ENCODE results near the gene ISCU. TPM values are rescaled to one million over a fixed set of nuclear protein-coding genes. Genes with fewer than 3 reads are reported as not detected.
"Not testable (repeated sequence)": the region's sequence is repeated elsewhere in the genome, so short reads cannot be mapped to it uniquely, and the experiment has no call there.

The ISCU gene
- total and polyA plus RNA-seq, 4 donors = 86.2 to 132 (median 94.3) TPM

- H3K36me3 ChIP-seq (ENCODE audit: control insufficient read depth in 4 of 4, insufficient read depth in 4 of 4, low read length in 4 of 4) = peaks cover 10 to 44% (median 23%) of the 10 kb centered on the region in 4 donors
- H3K27me3 ChIP-seq (ENCODE audit: control insufficient read depth in 3 of 3, insufficient read depth in 3 of 3, low read length in 2 of 3) = no peaks in the 10 kb centered on the region
- WGBS, 2 donors = 69 to 75% methylated on average over 7 of the region's 7 CpGs
- ATAC-seq (ENCODE audit: insufficient read depth, low FRiP score) (no peak), DNase-seq (no peak)
- H3K9me3 ChIP-seq (ENCODE audit: control insufficient read depth in 4 of 4, insufficient read depth in 3 of 4, low read length in 3 of 4) = no peaks in the 10 kb centered on the region
- H3K9ac ChIP-seq (ENCODE audit: insufficient read depth in 1 of 2, low read length in 2 of 2) = no peak overlapping the region
- TF ChIP-seq, protein P1, sequence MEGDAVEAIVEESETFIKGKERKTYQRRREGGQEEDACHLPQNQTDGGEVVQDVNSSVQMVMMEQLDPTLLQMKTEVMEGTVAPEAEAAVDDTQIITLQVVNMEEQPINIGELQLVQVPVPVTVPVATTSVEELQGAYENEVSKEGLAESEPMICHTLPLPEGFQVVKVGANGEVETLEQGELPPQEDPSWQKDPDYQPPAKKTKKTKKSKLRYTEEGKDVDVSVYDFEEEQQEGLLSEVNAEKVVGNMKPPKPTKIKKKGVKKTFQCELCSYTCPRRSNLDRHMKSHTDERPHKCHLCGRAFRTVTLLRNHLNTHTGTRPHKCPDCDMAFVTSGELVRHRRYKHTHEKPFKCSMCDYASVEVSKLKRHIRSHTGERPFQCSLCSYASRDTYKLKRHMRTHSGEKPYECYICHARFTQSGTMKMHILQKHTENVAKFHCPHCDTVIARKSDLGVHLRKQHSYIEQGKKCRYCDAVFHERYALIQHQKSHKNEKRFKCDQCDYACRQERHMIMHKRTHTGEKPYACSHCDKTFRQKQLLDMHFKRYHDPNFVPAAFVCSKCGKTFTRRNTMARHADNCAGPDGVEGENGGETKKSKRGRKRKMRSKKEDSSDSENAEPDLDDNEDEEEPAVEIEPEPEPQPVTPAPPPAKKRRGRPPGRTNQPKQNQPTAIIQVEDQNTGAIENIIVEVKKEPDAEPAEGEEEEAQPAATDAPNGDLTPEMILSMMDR (IDR thresholded peaks at IDR 0.05; ENCODE audit: control extremely low read depth, extremely low read depth) = no peak
- H3K4me1 ChIP-seq (ENCODE audit: control insufficient read depth in 5 of 5, insufficient read depth in 5 of 5, low read length in 5 of 5) = peaks cover 0 to 3% (median 0%) of the 10 kb centered on the region in 5 donors
- H3K27ac ChIP-seq (ENCODE audit: low read depth in 1 of 2, low read length in 1 of 2) = no peak overlapping the region
- no peak overlapping the region for H3K4me3 ChIP-seq
These were observed 13.4 kb upstream of the ISCU start for GRCh38 chr12:108548954-108549521.

- TF ChIP-seq, protein P1 (IDR thresholded peaks at IDR 0.05; ENCODE audit: control extremely low read depth, extremely low read depth) = no peak
- peaks cover 3 to 24% (median 9%) of the 10 kb centered on the region in 4 donors for H3K36me3 ChIP-seq (ENCODE audit: control insufficient read depth in 4 of 4, insufficient read depth in 4 of 4, low read length in 4 of 4)
- DNase-seq = no peak
- no peak overlapping the region for H3K27ac ChIP-seq (ENCODE audit: low read depth in 1 of 2, low read length in 1 of 2)
- no peak for ATAC-seq (ENCODE audit: insufficient read depth, low FRiP score)
- no peaks in the 10 kb centered on the region for H3K9me3 ChIP-seq (ENCODE audit: control insufficient read depth in 4 of 4, insufficient read depth in 3 of 4, low read length in 3 of 4)
- H3K4me3 ChIP-seq = no peak overlapping the region
- 64 to 68% methylated on average over 5 of the region's 5 CpGs for WGBS, 2 donors
- peaks cover 0 to 3% (median 0%) of the 10 kb centered on the region in 5 donors for H3K4me1 ChIP-seq (ENCODE audit: control insufficient read depth in 5 of 5, insufficient read depth in 5 of 5, low read length in 5 of 5)
- H3K9ac ChIP-seq (ENCODE audit: insufficient read depth in 1 of 2, low read length in 2 of 2) = no peak overlapping the region
- no peaks in the 10 kb centered on the region for H3K27me3 ChIP-seq (ENCODE audit: control insufficient read depth in 3 of 3, insufficient read depth in 3 of 3, low read length in 2 of 3)
These were observed 10.9 kb upstream of the ISCU start for GRCh38 chr12:108551535-108551934.

DNA sequence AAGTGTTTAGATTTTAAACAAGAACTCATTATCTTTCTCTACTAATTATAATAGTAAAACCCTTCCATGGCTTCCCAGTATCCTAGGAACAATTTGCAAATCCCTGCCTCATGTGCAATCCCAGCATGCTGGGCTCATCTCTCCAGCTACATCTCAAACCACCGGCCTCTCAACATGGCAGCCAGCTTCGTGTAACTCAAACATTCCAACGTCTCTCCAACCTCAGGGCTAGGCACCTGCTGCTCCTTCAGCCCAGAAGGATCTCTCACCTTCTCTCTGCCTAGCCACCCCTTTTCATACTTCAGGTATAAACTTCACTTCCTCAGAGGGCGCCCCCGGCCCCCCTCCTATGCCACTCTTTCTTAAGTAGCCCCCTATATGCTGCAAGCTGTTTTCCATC, 8.6 kb upstream of the ISCU start:
- no peak overlapping the region for H3K9ac ChIP-seq (ENCODE audit: insufficient read depth in 1 of 2, low read length in 2 of 2)
- peaks cover 0 to 5% (median 3%) of the 10 kb centered on the region in 5 donors for H3K4me1 ChIP-seq (ENCODE audit: control insufficient read depth in 5 of 5, insufficient read depth in 5 of 5, low read length in 5 of 5)
- TF ChIP-seq, protein P1 (IDR thresholded peaks at IDR 0.05; ENCODE audit: control extremely low read depth, extremely low read depth) = no peak
- H3K9me3 ChIP-seq (ENCODE audit: control insufficient read depth in 4 of 4, insufficient read depth in 3 of 4, low read length in 3 of 4) = no peaks in the 10 kb centered on the region
- H3K36me3 ChIP-seq (ENCODE audit: control insufficient read depth in 4 of 4, insufficient read depth in 4 of 4, low read length in 4 of 4) = peaks cover 3 to 13% (median 5%) of the 10 kb centered on the region in 4 donors
- no peak overlapping the region for H3K4me3 ChIP-seq
- ATAC-seq (ENCODE audit: insufficient read depth, low FRiP score) (no peak), DNase-seq (no peak)
- 91 to 96% methylated on average over 5 of the region's 5 CpGs for WGBS, 2 donors
- H3K27ac ChIP-seq (ENCODE audit: low read depth in 1 of 2, low read length in 1 of 2) = no peak overlapping the region
- H3K27me3 ChIP-seq (ENCODE audit: control insufficient read depth in 3 of 3, insufficient read depth in 3 of 3, low read length in 2 of 3) = no peaks in the 10 kb centered on the region

- H3K4me3 ChIP-seq; DNase-seq; H3K9me3 ChIP-seq (ENCODE audit: control insufficient read depth in 4 of 4, insufficient read depth in 3 of 4, low read length in 3 of 4); H3K9ac ChIP-seq (ENCODE audit: insufficient read depth in 1 of 2, low read length in 2 of 2); H3K27ac ChIP-seq (ENCODE audit: low read depth in 1 of 2, low read length in 1 of 2); ATAC-seq (ENCODE audit: insufficient read depth, low FRiP score); H3K27me3 ChIP-seq (ENCODE audit: control insufficient read depth in 3 of 3, insufficient read depth in 3 of 3, low read length in 2 of 3): not testable (repeated sequence)
- peaks cover 0 to 15% (median 10%) of the 10 kb centered on the region in 5 donors for H3K4me1 ChIP-seq (ENCODE audit: control insufficient read depth in 5 of 5, insufficient read depth in 5 of 5, low read length in 5 of 5)
- WGBS, 2 donors = 91 to 95% methylated on average over 9 of the region's 9 CpGs
- peaks cover 0 to 10% (median 2%) of the 10 kb centered on the region in 4 donors for H3K36me3 ChIP-seq (ENCODE audit: control insufficient read depth in 4 of 4, insufficient read depth in 4 of 4, low read length in 4 of 4)
These were observed 7.0 kb upstream of the ISCU start for GRCh38 chr12:108555383-108555782.

Data from lung (tissue), 12 donors.